GM19372 (cell line): Measurements from ENCODE around the gene PHF23.
A peak's percentile ranks its signal among the peaks of the same experiment; 100 is the strongest.

Source experiments
- ATAC-seq: cut with Tn5 transposase; IDR thresholded peaks from one replicate; pipeline ENCODE4 v1.9.1; 2021; ENCODE audit warnings: mild to moderate bottlenecking, low read depth, moderate library complexity; ENCODE audit not compliant: unreplicated experiment

The PHF23 gene

DNA sequence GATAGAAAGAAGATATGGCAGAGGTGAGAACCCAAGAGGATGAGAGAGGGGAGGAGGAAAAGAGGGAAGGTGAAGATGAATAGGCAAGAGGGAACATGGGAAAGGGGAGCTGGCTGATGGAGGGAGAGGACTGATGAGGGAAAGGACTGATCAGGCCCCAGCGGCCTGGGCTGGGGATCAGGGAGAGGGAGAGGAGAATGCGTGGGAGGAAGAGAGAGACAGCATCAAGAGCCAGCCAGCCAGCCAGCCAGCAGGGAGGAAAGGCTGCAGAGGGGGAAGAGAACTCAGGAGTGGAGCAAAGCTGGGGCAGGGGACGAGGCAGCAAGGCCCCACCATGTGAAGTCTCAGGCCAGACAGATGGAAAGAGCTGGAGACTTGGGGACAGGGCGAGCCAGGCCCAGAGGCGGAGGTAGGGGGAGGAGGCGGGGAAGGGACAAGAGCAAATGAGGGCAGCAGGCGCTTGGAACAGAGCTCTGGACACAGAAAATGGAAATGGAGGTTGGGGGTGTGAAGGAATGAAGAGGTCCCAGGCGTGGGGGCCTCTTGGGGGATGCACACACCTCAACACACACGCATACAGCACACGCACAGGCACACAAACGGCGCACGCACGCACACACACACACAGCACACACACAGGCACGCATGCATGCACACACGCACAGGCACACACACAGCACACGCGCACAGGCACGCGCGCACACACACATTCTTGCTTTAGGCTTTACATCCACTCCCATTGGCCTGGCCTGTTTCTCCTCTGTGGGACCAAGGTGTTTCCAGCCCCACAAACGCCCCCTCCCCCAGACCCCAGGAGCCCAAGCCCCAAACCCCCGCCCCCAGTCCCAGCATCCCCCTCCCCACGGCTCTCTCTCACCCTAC lies 31.9 kb downstream of the PHF23 start:
- no peak for ATAC-seq

GRCh38 chr17:7205561-7205960 lies 33.7 kb downstream of the PHF23 start:
- ATAC-seq: no peak

DNA sequence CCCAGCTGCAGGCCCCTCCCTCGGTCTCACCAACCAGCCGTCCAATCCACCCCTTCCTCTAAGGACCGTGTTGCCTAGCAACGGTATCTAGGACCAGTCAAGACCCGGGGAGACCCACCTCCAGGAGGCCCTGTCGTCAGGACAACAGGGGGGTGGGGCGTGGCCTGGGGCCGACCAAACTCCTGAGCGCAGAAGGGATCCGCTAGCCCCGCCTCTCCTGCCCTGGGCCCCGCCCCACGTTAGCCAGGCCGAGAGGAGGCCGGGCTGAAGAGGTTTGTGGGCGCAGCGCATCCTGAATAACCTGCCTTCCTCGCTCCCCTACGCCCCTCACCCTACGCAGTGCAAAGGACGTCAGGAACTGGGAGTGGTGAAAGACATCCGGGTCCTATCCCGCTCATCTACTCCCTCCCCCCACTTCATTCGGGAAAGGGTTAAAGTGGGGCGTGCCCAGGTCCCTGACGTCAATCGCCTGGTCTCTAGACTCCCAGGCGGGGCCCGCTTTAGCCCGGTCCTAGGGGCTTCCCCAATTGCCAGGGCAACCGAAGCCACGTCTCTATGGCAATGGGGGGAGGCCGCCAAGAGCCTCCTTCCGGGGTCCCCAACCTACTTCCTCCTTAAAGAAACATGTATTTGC lies 34.3 kb downstream of the PHF23 start:
- ATAC-seq: peak; percentile 78

DNA sequence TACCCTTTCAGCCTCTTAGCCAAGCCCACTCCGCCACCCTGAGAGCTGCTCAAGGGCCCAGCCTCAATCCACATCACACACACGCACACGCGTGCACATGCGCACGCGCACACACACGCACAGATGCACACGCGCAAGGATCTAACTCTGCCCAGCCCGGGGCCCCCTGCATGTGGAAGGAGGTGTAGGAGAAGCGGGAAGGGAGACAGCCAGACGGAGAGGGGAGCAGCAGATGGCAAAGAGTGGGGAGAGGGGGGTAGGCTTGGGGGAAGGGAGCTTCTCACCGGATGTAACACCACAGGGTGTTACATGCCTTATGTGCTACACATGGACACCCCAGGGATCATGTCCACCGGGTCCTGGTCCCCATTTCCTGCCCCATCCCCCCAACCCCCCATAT lies 34.9 kb downstream of the PHF23 start:
- ATAC-seq: no peak

GRCh38 chr17:7203391-7203790 lies 35.9 kb downstream of the PHF23 start:
- no peak for ATAC-seq

GRCh38 chr17:7196651-7197401 lies 42.4 kb downstream of the PHF23 start:
- ATAC-seq: no peak

DNA sequence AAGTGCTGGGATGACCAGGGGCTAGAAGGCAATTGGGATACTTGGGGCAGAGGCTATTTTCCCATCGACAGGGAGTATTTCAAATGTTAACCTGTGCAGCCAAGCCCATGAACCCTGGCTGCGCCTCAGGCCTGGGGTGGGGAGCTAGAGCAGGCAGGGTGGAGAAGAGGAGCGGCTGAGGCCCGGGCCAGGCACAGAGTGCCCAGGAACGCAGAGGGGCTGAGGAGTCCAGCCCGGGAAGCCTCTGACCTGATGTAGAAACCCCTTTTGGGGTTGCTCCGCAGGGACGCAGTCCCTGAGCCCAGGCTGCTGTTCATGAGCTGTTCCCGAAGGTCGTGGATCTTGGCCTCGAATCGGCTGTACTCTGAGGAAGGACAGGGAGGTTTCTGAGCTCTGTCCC lies 43.3 kb downstream of the PHF23 start:
- ATAC-seq: no peak

GRCh38 chr17:7192271-7192937 lies 46.9 kb downstream of the PHF23 start:
- ATAC-seq: no peak

- ATAC-seq: no peak
Measured at GRCh38 chr17:7191571-7192270, 47.5 kb downstream of the PHF23 start.

GRCh38 chr17:7191069-7191468 lies 48.2 kb downstream of the PHF23 start:
- ATAC-seq: no peak

DNA sequence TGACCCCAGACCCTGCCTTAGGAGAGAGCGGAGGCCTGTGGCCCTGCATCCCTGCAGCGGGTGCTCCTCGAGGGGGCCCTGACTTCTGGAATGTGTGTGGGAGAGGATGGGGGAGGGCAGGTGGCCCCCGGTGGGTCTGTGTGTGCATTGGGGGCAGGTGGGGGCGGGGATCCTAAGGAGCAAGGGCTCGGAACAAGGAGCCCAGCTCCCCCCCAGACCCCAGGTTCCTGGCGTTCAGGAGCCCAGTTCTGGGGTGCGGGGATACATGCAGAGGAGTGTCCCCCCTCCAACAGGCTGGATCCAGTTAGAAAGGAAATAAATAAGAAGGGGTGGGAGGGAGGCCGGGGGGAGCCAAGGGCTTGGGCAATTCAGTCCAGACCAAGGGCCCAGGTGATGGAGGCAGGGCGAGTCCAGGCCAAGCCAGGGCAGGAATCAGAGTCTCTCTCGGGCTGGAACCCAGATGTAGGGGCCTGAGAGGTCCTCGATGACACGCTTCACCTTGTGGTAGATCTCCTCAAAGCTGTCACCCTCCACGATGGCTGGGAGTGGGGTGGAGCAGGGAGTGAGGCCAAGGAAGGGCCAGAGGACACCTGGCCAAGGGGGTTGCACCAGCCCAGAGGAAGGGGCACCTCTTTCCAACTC lies 48.9 kb downstream of the PHF23 start:
- no peak for ATAC-seq

DNA sequence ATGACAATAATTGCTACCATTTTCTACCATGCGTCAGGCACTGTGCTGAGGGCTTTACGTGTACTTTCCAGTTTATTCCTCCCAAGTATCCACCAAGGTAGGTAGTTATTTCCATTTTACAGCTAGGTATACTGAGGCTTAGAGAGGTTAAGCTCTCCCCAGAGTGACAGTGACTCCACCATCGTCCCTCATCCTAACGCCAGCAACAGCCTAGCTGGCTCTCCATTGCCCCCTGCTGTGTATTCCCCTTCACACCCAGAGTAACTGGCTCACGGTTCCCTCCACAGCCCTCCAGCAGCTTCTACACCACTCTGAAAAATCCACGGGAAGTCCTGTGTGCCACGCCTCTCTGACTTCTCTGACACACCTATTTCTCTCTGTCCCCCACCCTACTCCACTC lies 53.0 kb downstream of the PHF23 start:
- no peak for ATAC-seq
